HG03045 (cell line): Measurements from ENCODE around the gene EZR.
"Not testable (repeated sequence)": the region's sequence is repeated elsewhere in the genome, so short reads cannot be mapped to it uniquely, and the experiment has no call there.

Source experiments
- ATAC-seq: cut with Tn5 transposase; IDR thresholded peaks from one replicate; pipeline ENCODE4 v1.9.1; 2021; ENCODE audit warnings: mild to moderate bottlenecking, moderate library complexity; ENCODE audit not compliant: unreplicated experiment

EZR gene

GRCh38 chr6:158799051-158799792, 19.9 kb downstream of the EZR start:
- ATAC-seq, result no peak

- ATAC-seq, result no peak
Measured at GRCh38 chr6:158798311-158798710, 20.9 kb downstream of the EZR start.

GRCh38 chr6:158797331-158798310, 21.5 kb downstream of the EZR start:
- ATAC-seq, result no peak

GRCh38 chr6:158796353-158796752, 22.8 kb downstream of the EZR start:
- no peak for ATAC-seq

- ATAC-seq, result no peak
Measured at GRCh38 chr6:158795516-158795915, 23.7 kb downstream of the EZR start.

- ATAC-seq, result peak; percentile 59
Measured at GRCh38 chr6:158793432-158793831, 25.7 kb downstream of the EZR start.

GRCh38 chr6:158792505-158792904, 26.7 kb downstream of the EZR start:
- not testable (repeated sequence) for ATAC-seq

- ATAC-seq, result no peak
Measured at GRCh38 chr6:158791274-158791855, 27.8 kb downstream of the EZR start.

- no peak for ATAC-seq
Measured at GRCh38 chr6:158789115-158789917, 29.9 kb downstream of the EZR start.

GRCh38 chr6:158787395-158787794, 31.8 kb downstream of the EZR start:
- no peak for ATAC-seq

GRCh38 chr6:158786645-158787304, 32.4 kb downstream of the EZR start:
- ATAC-seq, result no peak

GRCh38 chr6:158785036-158785435, 34.1 kb downstream of the EZR start:
- no peak for ATAC-seq

- ATAC-seq, result no peak
Measured at GRCh38 chr6:158784505-158784904, 34.7 kb downstream of the EZR start.

GRCh38 chr6:158783851-158784250, 35.3 kb downstream of the EZR start:
- ATAC-seq, result no peak

GRCh38 chr6:158783167-158783450, 36.1 kb downstream of the EZR start:
- ATAC-seq, result no peak

GRCh38 chr6:158782432-158783166, 36.6 kb downstream of the EZR start:
- ATAC-seq, result no peak

- no peak for ATAC-seq
Measured at GRCh38 chr6:158781692-158782373, 37.3 kb downstream of the EZR start.

GRCh38 chr6:158780988-158781691, 38.0 kb downstream of the EZR start:
- no peak for ATAC-seq
